Measurements from ENCODE around the gene CPEB2. TPM values are rescaled to one million over a fixed set of nuclear protein-coding genes. Genes with fewer than 3 reads are reported as not detected.

The CPEB2 gene
- total and polyA plus RNA-seq, 12 donors, result 3.2 to 15.8 (median 8.7) TPM

GRCh38 chr4:15117270-15117946 is 115.1 kb downstream of the CPEB2 start:
- no peak for DNase-seq
- no peak overlapping the region for H3K4me3 ChIP-seq
- no peaks in the 10 kb centered on the region for H3K36me3 ChIP-seq (replicated peaks in 1 of 2)
- H3K4me1 ChIP-seq (replicated peaks in 1 of 2), result no peaks in the 10 kb centered on the region
- 86 to 93% (median 87%) methylated on average over 3 of the region's 3 CpGs for WGBS, 4 donors
- no peaks in the 10 kb centered on the region for H3K27me3 ChIP-seq
- TF ChIP-seq POLR2A (IDR thresholded peaks at IDR 0.05), result no peak
- TF ChIP-seq CTCF (IDR thresholded peaks at IDR 0.05), result no peak
- H3K9me3 ChIP-seq (replicated peaks in 1 of 3), result no peaks in the 10 kb centered on the region
- intact Hi-C loops (cut with DNase I), result no loop called here
- no peak overlapping the region for H3K27ac ChIP-seq

- Histone ChIP-seq H3K27ac (no peak overlapping the region), H3K4me1 (replicated peaks in 1 of 2) (no peaks in the 10 kb centered on the region), H3K36me3 (replicated peaks in 1 of 2) (no peaks in the 10 kb centered on the region), H3K4me3 (no peak overlapping the region), H3K27me3 (no peaks in the 10 kb centered on the region), H3K9me3 (replicated peaks in 1 of 3) (no peaks in the 10 kb centered on the region)
- no peak for TF ChIP-seq POLR2A (IDR thresholded peaks at IDR 0.05)
- TF ChIP-seq CTCF (IDR thresholded peaks at IDR 0.05), result no peak
- 19 to 30% (median 23%) methylated on average over 4 of the region's 4 CpGs for WGBS, 4 donors
- peak in 3 of 7 donors; percentile 14 to 54 (median 48) for DNase-seq
- intact Hi-C loops (cut with DNase I), result no loop called here
Observed at GRCh38 chr4:15118292-15118691, 116.0 kb downstream of the CPEB2 start.

All from adrenal gland (tissue), 12 donors.